HEK293 (cell line): ENCODE results near the gene HSFX4.

Source experiments
- CTCF ChIA-PET: fragments of 350-600 bp; formaldehyde crosslinking; extraction: SDS; loops from one replicate; lab custom pipeline; 2021; ENCODE audit warnings: antibody characterized with exemption; lab: Yijun Ruan, JAX
- POLR2A ChIA-PET: fragments of 300-600 bp; formaldehyde crosslinking; extraction: SDS; loops from one replicate; lab custom pipeline; 2020; ENCODE audit warnings: antibody characterized with exemption, inconsistent platforms; lab: Yijun Ruan, JAX
- H3K27ac ChIP-seq: fragments of 200-500 bp; sonication (Bioruptor generic); 2 replicates; pipeline ENCODE4 v1.5.1; 2014; ENCODE audit warnings: low read depth, low read length, control low read depth, inconsistent platforms; ENCODE audit errors: extremely low read depth
- H3K36me3 ChIP-seq, 2 experiments: fragments of 200-500 bp in 1 of 2; sonication (Bioruptor generic) in 1 of 2; 1 replicate in 1 of 2; 2 replicates in 1 of 2; pipeline ENCODE4 v1.5.1; 2014 to 2017; ENCODE audit warnings: inconsistent platforms in 2 of 2, low read length in 2 of 2; ENCODE audit not compliant: control insufficient read depth in 2 of 2, insufficient read depth in 1 of 2
- H3K4me1 ChIP-seq: fragments of 200-500 bp; sonication (Bioruptor generic); 2 replicates; pipeline ENCODE4 v1.5.1; 2014; ENCODE audit warnings: mild to moderate bottlenecking, low read length, inconsistent platforms; ENCODE audit not compliant: control insufficient read depth, insufficient read depth
- H3K4me3 ChIP-seq: 2 replicates; pipeline ENCODE4 v1.5.1; 2011; ENCODE audit warnings: low read depth, mild to moderate bottlenecking, control low read depth, low read length, moderate library complexity
- H3K9me3 ChIP-seq: fragments of 200-500 bp; sonication (Bioruptor generic); 2 replicates; pipeline ENCODE4 v1.5.1; 2014; ENCODE audit warnings: low read depth, low read length, inconsistent platforms; ENCODE audit not compliant: control insufficient read depth, insufficient read depth
- BCL6B ChIP-seq: fragments of 450-650 bp; formaldehyde crosslinking; IDR thresholded peaks from 2 replicates; pipeline ENCODE4 v1.5.1; 2017; ENCODE audit warnings: missing biosample characterization, missing genetic modification characterization
- ELK4 ChIP-seq: IDR thresholded peaks from 2 replicates; pipeline ENCODE4 v1.6.1; 2011; ENCODE audit warnings: mild to moderate bottlenecking, low read depth, low read length, borderline replicate concordance
- ZFP3 ChIP-seq: fragments of 450-650 bp; formaldehyde crosslinking; IDR thresholded peaks from 2 replicates; pipeline ENCODE4 v1.5.1; 2016; ENCODE audit warnings: low read depth, missing biosample characterization, missing genetic modification characterization
- ZNF202 ChIP-seq: fragments of 450-650 bp; formaldehyde crosslinking; IDR thresholded peaks from 2 replicates; pipeline ENCODE4 v1.5.1; 2016; ENCODE audit warnings: missing biosample characterization, missing genetic modification characterization, borderline replicate concordance
- ZNF214 ChIP-seq: fragments of 450-650 bp; formaldehyde crosslinking; IDR thresholded peaks from 2 replicates; pipeline ENCODE4 v1.5.1; 2017; ENCODE audit warnings: missing biosample characterization, mild to moderate bottlenecking, missing genetic modification characterization, borderline replicate concordance
- ZNF341 ChIP-seq: fragments of 450-650 bp; formaldehyde crosslinking; IDR thresholded peaks from 2 replicates; pipeline ENCODE4; 2016; ENCODE audit warnings: low read depth, missing biosample characterization, missing genetic modification characterization
- ZNF518A ChIP-seq: fragments of 450-650 bp; formaldehyde crosslinking; conservative IDR thresholded peaks from 2 replicates; pipeline ENCODE4 v1.5.1; 2016; ENCODE audit warnings: low read depth, missing biosample characterization, missing genetic modification characterization
- ZNF580 ChIP-seq: fragments of 450-650 bp; formaldehyde crosslinking; IDR thresholded peaks from 2 replicates; pipeline ENCODE4 v1.5.1; 2016; ENCODE audit warnings: missing biosample characterization, missing genetic modification characterization
- ZNF664 ChIP-seq: fragments of 450-650 bp; formaldehyde crosslinking; IDR thresholded peaks from 2 replicates; pipeline ENCODE4 v1.5.1; 2016; ENCODE audit warnings: missing biosample characterization, missing genetic modification characterization
- ZNF791 ChIP-seq: fragments of 450-650 bp; formaldehyde crosslinking; IDR thresholded peaks from 2 replicates; pipeline ENCODE4 v1.5.1; 2016; ENCODE audit warnings: missing biosample characterization, missing genetic modification characterization
- ZXDB ChIP-seq: fragments of 450-650 bp; formaldehyde crosslinking; IDR thresholded peaks from 2 replicates; pipeline ENCODE4 v1.5.1; 2016; ENCODE audit warnings: missing biosample characterization, missing genetic modification characterization

Gene HSFX4

GRCh38 chrX:149961572-149961971 is 32.2 kb downstream of the HSFX4 start:
- H3K27ac ChIP-seq: no peak overlapping the region
- H3K9me3 ChIP-seq: no peaks in the 10 kb centered on the region
- POLR2A ChIA-PET: no interaction called here
- no peaks in the 10 kb centered on the region for H3K4me1 ChIP-seq
- H3K4me3 ChIP-seq: no peak overlapping the region
- CTCF ChIA-PET: interaction anchor here (0.7 to 1.3 kb wide), 3 partner anchors 83 to 523 kb away, joined by 3 to 4 read pairs (median 3); no protein-coding TSS in a partner anchor
- H3K36me3 ChIP-seq: peaks cover 3 to 30% of the 10 kb centered on the region in 2 experiments
- no peak for TF ChIP-seq ZNF202 (tag by site-specific recombination)
- TF ChIP-seq, all 188 proteins: peak for 0

- TF ChIP-seq ZNF791 (tag by site-specific recombination) (no peak), ZXDB (tag by site-specific recombination) (no peak), ELK4 (no peak), BCL6B (tag by site-specific recombination) (no peak), ZNF518A (tag by site-specific recombination) (no peak), ZNF664 (tag by site-specific recombination) (no peak), ZNF580 (tag by site-specific recombination) (no peak), ZNF214 (tag by site-specific recombination) (no peak), ZFP3 (tag by site-specific recombination) (no peak), ZNF341 (tag by site-specific recombination) (no peak)
- POLR2A ChIA-PET: no interaction called here
- CTCF ChIA-PET: interaction anchor here (0.6 to 1.5 kb wide), 6 partner anchors 8 to 721 kb away, joined by 3 to 7 read pairs (median 3); no protein-coding TSS in a partner anchor
Measured at GRCh38 chrX:149962010-149962409, 32.6 kb downstream of the HSFX4 start.

More at GRCh38 chrX:149962010-149962409, 32.6 kb downstream of the HSFX4 start:
- no peak overlapping the region for H3K27ac ChIP-seq
- H3K4me1 ChIP-seq: no peaks in the 10 kb centered on the region
- no peak overlapping the region for H3K4me3 ChIP-seq
- H3K36me3 ChIP-seq: peaks cover 3 to 30% of the 10 kb centered on the region in 2 experiments; a peak in 2 of 3 replicates
- no peaks in the 10 kb centered on the region for H3K9me3 ChIP-seq
